ENCODE results near the gene AGPAT1. TPM values are rescaled to one million over a fixed set of nuclear protein-coding genes. Genes with fewer than 3 reads are reported as not detected.

Gene AGPAT1
- total and polyA plus RNA-seq, 2 of the 13 experiments (the other 11 are each of a cell fraction or from before 2014, with no cell fraction given): 51.3 to 139 TPM

DNA sequence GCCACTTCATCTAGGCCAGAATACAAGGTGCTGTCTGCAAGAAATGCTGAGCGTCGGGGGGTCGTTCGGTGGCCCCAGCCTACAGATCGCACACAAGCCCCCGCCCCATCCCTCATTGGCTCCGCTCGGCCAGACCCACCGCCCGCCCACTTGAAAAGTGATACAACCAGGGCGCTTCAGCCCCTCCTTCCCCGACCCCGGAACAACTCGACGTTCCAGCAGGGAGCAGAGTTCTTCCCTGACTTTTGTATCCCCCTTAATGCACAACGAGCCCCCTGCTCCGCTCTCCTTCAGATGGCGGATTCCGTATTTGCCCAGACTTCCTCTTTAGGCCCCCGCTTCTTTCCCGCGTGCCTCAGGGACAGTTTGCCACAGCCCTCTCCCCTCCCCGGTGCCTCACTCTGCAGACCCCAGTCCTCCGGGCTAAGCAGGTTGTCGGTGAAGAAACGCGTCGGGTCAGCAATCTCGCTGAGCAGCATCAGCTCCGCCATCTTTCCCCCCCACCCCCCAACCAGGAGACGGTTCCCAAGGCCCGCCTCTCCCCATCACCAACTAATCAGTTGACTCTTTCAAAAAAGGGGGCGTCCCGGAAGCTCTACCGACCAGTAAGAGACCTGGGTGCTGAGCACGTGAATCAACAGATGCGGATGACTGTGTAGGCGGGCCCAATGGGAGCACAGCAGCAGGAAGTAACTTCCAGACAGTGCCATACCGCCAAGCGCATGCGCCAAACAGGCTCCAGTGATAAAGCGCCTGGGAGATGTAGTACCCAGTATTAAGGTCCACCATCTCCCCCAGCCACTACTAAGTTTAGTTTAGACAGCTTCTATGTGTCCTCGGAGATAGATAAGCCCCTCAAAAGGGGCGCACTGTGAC lies 47.9 kb downstream of the AGPAT1 start, which contains the start of gene ATF6B (continued):
- TF ChIP-seq, protein P1, sequence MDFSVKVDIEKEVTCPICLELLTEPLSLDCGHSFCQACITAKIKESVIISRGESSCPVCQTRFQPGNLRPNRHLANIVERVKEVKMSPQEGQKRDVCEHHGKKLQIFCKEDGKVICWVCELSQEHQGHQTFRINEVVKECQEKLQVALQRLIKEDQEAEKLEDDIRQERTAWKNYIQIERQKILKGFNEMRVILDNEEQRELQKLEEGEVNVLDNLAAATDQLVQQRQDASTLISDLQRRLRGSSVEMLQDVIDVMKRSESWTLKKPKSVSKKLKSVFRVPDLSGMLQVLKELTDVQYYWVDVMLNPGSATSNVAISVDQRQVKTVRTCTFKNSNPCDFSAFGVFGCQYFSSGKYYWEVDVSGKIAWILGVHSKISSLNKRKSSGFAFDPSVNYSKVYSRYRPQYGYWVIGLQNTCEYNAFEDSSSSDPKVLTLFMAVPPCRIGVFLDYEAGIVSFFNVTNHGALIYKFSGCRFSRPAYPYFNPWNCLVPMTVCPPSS (IDR thresholded peaks at IDR 0.05): no peak
- TF ChIP-seq, protein P2, sequence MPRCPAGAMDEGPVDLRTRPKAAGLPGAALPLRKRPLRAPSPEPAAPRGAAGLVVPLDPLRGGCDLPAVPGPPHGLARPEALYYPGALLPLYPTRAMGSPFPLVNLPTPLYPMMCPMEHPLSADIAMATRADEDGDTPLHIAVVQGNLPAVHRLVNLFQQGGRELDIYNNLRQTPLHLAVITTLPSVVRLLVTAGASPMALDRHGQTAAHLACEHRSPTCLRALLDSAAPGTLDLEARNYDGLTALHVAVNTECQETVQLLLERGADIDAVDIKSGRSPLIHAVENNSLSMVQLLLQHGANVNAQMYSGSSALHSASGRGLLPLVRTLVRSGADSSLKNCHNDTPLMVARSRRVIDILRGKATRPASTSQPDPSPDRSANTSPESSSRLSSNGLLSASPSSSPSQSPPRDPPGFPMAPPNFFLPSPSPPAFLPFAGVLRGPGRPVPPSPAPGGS (CRISPR knock-in tag; IDR thresholded peaks at IDR 0.05): peak; percentile 41; the same call in 1 of the 2 replicates
- TF ChIP-seq, protein P3, sequence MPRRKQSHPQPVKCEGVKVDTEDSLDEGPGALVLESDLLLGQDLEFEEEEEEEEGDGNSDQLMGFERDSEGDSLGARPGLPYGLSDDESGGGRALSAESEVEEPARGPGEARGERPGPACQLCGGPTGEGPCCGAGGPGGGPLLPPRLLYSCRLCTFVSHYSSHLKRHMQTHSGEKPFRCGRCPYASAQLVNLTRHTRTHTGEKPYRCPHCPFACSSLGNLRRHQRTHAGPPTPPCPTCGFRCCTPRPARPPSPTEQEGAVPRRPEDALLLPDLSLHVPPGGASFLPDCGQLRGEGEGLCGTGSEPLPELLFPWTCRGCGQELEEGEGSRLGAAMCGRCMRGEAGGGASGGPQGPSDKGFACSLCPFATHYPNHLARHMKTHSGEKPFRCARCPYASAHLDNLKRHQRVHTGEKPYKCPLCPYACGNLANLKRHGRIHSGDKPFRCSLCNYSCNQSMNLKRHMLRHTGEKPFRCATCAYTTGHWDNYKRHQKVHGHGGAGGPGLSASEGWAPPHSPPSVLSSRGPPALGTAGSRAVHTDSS (CRISPR knock-in tag; conservative IDR thresholded peaks at IDR 0.05): no peak
- TF ChIP-seq MZF1 (CRISPR knock-in tag; IDR thresholded peaks at IDR 0.05; ENCODE audit: borderline replicate concordance): no peak
- TF ChIP-seq ZNF317 (CRISPR knock-in tag; IDR thresholded peaks at IDR 0.05): no peak; the same call in 1 of the 2 replicates
- TF ChIP-seq, protein P4, sequence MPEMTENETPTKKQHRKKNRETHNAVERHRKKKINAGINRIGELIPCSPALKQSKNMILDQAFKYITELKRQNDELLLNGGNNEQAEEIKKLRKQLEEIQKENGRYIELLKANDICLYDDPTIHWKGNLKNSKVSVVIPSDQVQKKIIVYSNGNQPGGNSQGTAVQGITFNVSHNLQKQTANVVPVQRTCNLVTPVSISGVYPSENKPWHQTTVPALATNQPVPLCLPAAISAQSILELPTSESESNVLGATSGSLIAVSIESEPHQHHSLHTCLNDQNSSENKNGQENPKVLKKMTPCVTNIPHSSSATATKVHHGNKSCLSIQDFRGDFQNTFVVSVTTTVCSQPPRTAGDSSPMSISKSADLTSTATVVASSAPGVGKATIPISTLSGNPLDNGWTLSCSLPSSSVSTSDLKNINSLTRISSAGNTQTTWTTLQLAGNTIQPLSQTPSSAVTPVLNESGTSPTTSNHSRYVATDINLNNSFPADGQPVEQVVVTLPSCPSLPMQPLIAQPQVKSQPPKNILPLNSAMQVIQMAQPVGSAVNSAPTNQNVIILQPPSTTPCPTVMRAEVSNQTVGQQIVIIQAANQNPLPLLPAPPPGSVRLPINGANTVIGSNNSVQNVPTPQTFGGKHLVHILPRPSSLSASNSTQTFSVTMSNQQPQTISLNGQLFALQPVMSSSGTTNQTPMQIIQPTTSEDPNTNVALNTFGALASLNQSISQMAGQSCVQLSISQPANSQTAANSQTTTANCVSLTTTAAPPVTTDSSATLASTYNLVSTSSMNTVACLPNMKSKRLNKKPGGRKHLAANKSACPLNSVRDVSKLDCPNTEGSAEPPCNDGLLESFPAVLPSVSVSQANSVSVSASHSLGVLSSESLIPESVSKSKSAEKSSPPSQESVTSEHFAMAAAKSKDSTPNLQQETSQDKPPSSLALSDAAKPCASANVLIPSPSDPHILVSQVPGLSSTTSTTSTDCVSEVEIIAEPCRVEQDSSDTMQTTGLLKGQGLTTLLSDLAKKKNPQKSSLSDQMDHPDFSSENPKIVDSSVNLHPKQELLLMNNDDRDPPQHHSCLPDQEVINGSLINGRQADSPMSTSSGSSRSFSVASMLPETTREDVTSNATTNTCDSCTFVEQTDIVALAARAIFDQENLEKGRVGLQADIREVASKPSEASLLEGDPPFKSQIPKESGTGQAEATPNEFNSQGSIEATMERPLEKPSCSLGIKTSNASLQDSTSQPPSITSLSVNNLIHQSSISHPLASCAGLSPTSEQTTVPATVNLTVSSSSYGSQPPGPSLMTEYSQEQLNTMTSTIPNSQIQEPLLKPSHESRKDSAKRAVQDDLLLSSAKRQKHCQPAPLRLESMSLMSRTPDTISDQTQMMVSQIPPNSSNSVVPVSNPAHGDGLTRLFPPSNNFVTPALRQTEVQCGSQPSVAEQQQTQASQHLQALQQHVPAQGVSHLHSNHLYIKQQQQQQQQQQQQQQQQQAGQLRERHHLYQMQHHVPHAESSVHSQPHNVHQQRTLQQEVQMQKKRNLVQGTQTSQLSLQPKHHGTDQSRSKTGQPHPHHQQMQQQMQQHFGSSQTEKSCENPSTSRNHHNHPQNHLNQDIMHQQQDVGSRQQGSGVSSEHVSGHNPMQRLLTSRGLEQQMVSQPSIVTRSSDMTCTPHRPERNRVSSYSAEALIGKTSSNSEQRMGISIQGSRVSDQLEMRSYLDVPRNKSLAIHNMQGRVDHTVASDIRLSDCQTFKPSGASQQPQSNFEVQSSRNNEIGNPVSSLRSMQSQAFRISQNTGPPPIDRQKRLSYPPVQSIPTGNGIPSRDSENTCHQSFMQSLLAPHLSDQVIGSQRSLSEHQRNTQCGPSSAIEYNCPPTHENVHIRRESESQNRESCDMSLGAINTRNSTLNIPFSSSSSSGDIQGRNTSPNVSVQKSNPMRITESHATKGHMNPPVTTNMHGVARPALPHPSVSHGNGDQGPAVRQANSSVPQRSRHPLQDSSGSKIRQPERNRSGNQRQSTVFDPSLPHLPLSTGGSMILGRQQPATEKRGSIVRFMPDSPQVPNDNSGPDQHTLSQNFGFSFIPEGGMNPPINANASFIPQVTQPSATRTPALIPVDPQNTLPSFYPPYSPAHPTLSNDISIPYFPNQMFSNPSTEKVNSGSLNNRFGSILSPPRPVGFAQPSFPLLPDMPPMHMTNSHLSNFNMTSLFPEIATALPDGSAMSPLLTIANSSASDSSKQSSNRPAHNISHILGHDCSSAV (CRISPR knock-in tag; IDR thresholded peaks at IDR 0.05; ENCODE audit: borderline replicate concordance): no peak
- TF ChIP-seq PHF21A (CRISPR knock-in tag; IDR thresholded peaks at IDR 0.05): no peak
- TF ChIP-seq MTF2 (CRISPR knock-in tag; IDR thresholded peaks at IDR 0.05; ENCODE audit: borderline replicate concordance): no peak
- no peak for TF ChIP-seq RBM22 (optimal IDR thresholded peaks at IDR 0.05; ENCODE audit: low read length)
- TF ChIP-seq NR1H2 (CRISPR knock-in tag; IDR thresholded peaks at IDR 0.05; ENCODE audit: borderline replicate concordance, low read depth): no peak
- no peak for TF ChIP-seq ZNF552 (CRISPR knock-in tag; IDR thresholded peaks at IDR 0.05; ENCODE audit: borderline replicate concordance)
- TF ChIP-seq ZNF577 (CRISPR knock-in tag; IDR thresholded peaks at IDR 0.05; ENCODE audit: borderline replicate concordance, low read depth): no peak
- 0 out of 2 replicates have a peak, but pooled peaks have one; percentile 48 for TF ChIP-seq ZNF772 (CRISPR knock-in tag; IDR thresholded peaks at IDR 0.05)
- TF ChIP-seq ZNF446 (CRISPR knock-in tag; IDR thresholded peaks at IDR 0.05): no peak
- peak; percentile 29; the same call in 1 of the 2 replicates for TF ChIP-seq YEATS2 (CRISPR knock-in tag; IDR thresholded peaks at IDR 0.05; ENCODE audit: borderline replicate concordance)
- TF ChIP-seq REL (CRISPR knock-in tag; conservative IDR thresholded peaks at IDR 0.05): peak; percentile 65; the same call in 1 of the 2 replicates
